ENCODE measurements around the gene ADAMTS2. TPM values are rescaled to one million over a fixed set of nuclear protein-coding genes. Genes with fewer than 3 reads are reported as not detected.

Gene ADAMTS2
- total and polyA plus RNA-seq, 2 of the 8 experiments (the other 6 are each of a cell fraction or from before 2014, with no cell fraction given), result 6.6 to 7.3 TPM

DNA sequence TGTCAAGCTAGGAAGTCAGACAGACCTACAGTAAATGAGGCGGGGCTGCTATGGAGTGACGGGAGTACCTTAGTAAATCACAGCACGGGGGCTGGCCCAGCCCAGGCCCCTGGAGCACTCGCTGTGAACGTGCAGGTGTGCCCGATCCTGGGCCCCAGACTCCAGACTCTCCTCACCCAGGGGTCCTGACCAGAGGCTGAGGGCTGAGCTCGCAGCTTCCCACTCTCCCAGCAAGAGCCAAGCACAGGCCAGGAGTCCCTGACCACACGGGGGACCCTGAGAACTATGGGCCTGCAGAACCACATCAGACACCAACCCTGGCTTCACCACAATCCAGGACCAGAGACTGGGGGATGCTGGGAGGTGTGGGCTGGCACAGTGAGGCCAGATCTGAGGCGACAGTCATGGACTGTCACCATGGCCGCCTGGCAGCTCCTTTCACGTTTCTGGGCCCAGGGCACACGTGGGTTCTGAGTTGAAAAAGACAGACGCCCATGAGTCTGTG lies 73.4 kb downstream of the ADAMTS2 start:
- ChIA-PET POLR2A (ENCODE audit: partially characterized antibody) (interaction anchor here (1.0 kb wide), 1 partner anchor 26 kb away, joined by 3 read pairs; no protein-coding TSS in a partner anchor), CTCF (ENCODE audit: partially characterized antibody) (interaction anchor here (0.6 to 3.4 kb wide), 4 partner anchors 10 to 104 kb away, joined by 3 to 15 read pairs (median 6); no protein-coding TSS in a partner anchor)
- WGBS, 2 experiments (ENCODE audit: extremely low coverage in 1 of 2, insufficient coverage in 1 of 2, insufficient read length in 1 of 2, insufficient replicate concordance in 2 of 2, low coverage in 1 of 2, low lambda C conversion rate in 2 of 2, missing lambda C conversion rate in 1 of 2), result 86% methylated on average over 12 of the region's 13 CpGs; no CpG with 5 or more reads in 1 of the 2 experiments
- Histone ChIP-seq H3K23ac (ENCODE audit: insufficient read length) (no peak overlapping the region), H3K27me3 (replicated peaks in 1 of 4; ENCODE audit: control insufficient read depth in 3 of 4, extremely low read depth in 1 of 4, insufficient read depth in 3 of 4, low read length in 3 of 4) (no peaks in the 10 kb centered on the region), H4K5ac (ENCODE audit: insufficient read length, low read depth, low read length) (no peak overlapping the region), H2BK20ac (ENCODE audit: low read length) (no peak overlapping the region), H2BK5ac (ENCODE audit: low read depth, low read length) (no peak overlapping the region), H3K56ac (replicated peaks; ENCODE audit: insufficient read length, low read depth, low read length) (no peak overlapping the region), H3K79me2 (ENCODE audit: control insufficient read depth in 1 of 2, insufficient read depth in 2 of 2, low read length in 2 of 2) (no peaks in the 10 kb centered on the region), H3K4me2 (ENCODE audit: insufficient read depth in 1 of 2, low read depth in 2 of 2, low read length in 2 of 2) (no peak overlapping the region), H3K4ac (replicated peaks; ENCODE audit: insufficient read length, low read depth, low read length) (no peak overlapping the region), H4K91ac (replicated peaks; ENCODE audit: insufficient read length, low read length) (no peak overlapping the region), H3K14ac (ENCODE audit: insufficient read length) (no peak overlapping the region), H3K79me1 (ENCODE audit: low read depth, low read length) (no peaks in the 10 kb centered on the region), H3K4me3 (ENCODE audit: extremely low read depth in 1 of 4, insufficient read depth in 2 of 4, low read depth in 3 of 4, low read length in 4 of 4) (no peak overlapping the region), H2BK120ac (replicated peaks; ENCODE audit: low read depth, low read length) (no peak overlapping the region), H3K9me3 (ENCODE audit: insufficient read depth in 2 of 2, low read depth in 1 of 2, low read length in 1 of 2) (no peaks in the 10 kb centered on the region; a peak in 1 of 4 replicates), H3K23me2 (ENCODE audit: low read depth, low read length) (no peaks in the 10 kb centered on the region), H2AFZ (ENCODE audit: low read length) (no peak overlapping the region), H4K20me1 (replicated peaks in 1 of 2; ENCODE audit: control insufficient read depth in 1 of 2, insufficient read depth in 2 of 2, low read length in 2 of 2) (peaks cover 0 to 1% of the 10 kb centered on the region in 2 experiments), H2AK5ac (ENCODE audit: low read depth, low read length) (0 out of 2 replicates have a peak overlapping the region, but pooled peaks have one; percentile 13), H3K27ac (ENCODE audit: low read depth, low read length) (no peak overlapping the region), H4K8ac (ENCODE audit: extremely low read depth, insufficient read depth, low read length) (peak overlapping the region; percentile 28; the same call in 1 of the 2 replicates), H3K36me3 (ENCODE audit: control insufficient read depth in 2 of 4, insufficient read depth in 4 of 4, low read length in 3 of 4) (no peaks in the 10 kb centered on the region), H2BK15ac (ENCODE audit: low read length) (no peak overlapping the region), H3K9ac (replicated peaks in 1 of 4; ENCODE audit: extremely low read depth in 1 of 4, low read depth in 3 of 4, low read length in 3 of 4) (no peak overlapping the region), H3K18ac (ENCODE audit: extremely low read depth, low read length) (no peak overlapping the region), H3K4me1 (replicated peaks in 1 of 4; ENCODE audit: control insufficient read depth in 3 of 4, insufficient read depth in 4 of 4, low read length in 3 of 4) (peaks cover 0 to 5% (median under 1%) of the 10 kb centered on the region in 4 experiments; a peak in 1 of 7 replicates), H2BK12ac (ENCODE audit: low read depth, low read length) (no peak overlapping the region)
- FAIRE-seq (no peak), DNase-seq (ENCODE audit: low read depth in 1 of 2, low spot score in 2 of 2) (no peak)
- TF ChIP-seq, protein P1, sequence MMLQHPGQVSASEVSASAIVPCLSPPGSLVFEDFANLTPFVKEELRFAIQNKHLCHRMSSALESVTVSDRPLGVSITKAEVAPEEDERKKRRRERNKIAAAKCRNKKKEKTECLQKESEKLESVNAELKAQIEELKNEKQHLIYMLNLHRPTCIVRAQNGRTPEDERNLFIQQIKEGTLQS (IDR thresholded peaks at IDR 0.05; ENCODE audit: insufficient read depth, low read depth, low read length), result no peak
- TF ChIP-seq USF2 (IDR thresholded peaks at IDR 0.05; ENCODE audit: low read length) (no peak), RNF2 (IDR thresholded peaks at IDR 0.05; ENCODE audit: borderline replicate concordance, low read depth, low read length, missing control alignments, poor library complexity, severe bottlenecking) (no peak), SIRT6 (IDR thresholded peaks at IDR 0.05; ENCODE audit: low read length) (no peak), SP4 (IDR thresholded peaks at IDR 0.05; ENCODE audit: low read length) (no peak), TEAD4 (IDR thresholded peaks at IDR 0.05; ENCODE audit: low read depth, low read length) (no peak), EZH2 (IDR thresholded peaks at IDR 0.05; ENCODE audit: low read depth, low read length, severe bottlenecking) (no peak), CHD2 (IDR thresholded peaks at IDR 0.05; ENCODE audit: low read length) (no peak), PHF8 (conservative IDR thresholded peaks at IDR 0.05; ENCODE audit: low read depth, low read length) (no peak), RAD21 (IDR thresholded peaks at IDR 0.05 in 1 of 2, conservative IDR thresholded peaks at IDR 0.05 in 1 of 2; ENCODE audit: low read depth in 2 of 2, low read length in 2 of 2) (no peak), CREB1 (IDR thresholded peaks at IDR 0.05) (no peak), POLR2AphosphoS5 (IDR thresholded peaks at IDR 0.05; ENCODE audit: low read depth, low read length) (no peak)
